Measurements from ENCODE around the gene HPS3.

DNA sequence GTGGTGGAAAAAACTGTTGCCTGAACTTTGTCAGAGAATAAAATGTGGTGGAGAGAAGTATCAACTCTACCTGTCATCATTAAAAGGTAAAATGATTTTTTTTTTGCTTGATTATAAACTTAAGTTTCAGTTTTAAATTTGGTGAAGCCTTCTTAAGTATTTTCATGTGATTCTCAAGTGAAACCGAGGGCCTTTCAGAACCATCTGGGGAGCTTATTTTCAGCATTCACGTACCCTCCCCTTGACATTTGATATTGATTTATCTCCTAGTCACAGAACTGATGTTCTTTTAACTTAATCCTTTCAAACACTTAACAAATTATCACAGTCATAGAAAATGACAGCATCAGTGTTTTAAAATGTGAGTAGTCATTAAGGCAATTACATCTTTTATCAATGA lies 38.5 kb downstream of the HPS3 start:
- TF ChIP-seq RCOR1 (IDR thresholded peaks at IDR 0.05; ENCODE audit: low read length), result no peak
- TF ChIP-seq, protein P1, sequence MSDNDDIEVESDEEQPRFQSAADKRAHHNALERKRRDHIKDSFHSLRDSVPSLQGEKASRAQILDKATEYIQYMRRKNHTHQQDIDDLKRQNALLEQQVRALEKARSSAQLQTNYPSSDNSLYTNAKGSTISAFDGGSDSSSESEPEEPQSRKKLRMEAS (IDR thresholded peaks at IDR 0.05; ENCODE audit: low read depth), result no peak

All from SK-N-SH (cell line).